Body of pancreas (tissue), 4 donors: ENCODE measurements around the gene UST. TPM values are rescaled to one million over a fixed set of nuclear protein-coding genes. Genes with fewer than 3 reads are reported as not detected.
A peak's percentile ranks its signal among the peaks of the same experiment; 100 is the strongest.

Experiments
- ATAC-seq: fragments of 150-250 bp; one replicate; pipeline ENCODE4 v1.9.1; 2016
- DNase-seq, 4 donors: peaks; one replicate each; pipeline ENCODE4 v3.0.0-alpha.2; 2019
- H3K27ac ChIP-seq, 4 donors: fragments of 200-600 bp; sonication (generic); 1 replicate in 3 of 4; 2 replicates in 1 of 4; pipeline versions ENCODE4 v1.5.1 to v1.6.1; 2016 to 2019; ENCODE audit warnings: mild to moderate bottlenecking in 1 of 4, mixed read lengths in 1 of 4, moderate library complexity in 1 of 4
- H3K27me3 ChIP-seq, 2 donors: fragments of 200-600 bp; sonication (generic); one replicate each; pipeline ENCODE4 v1.6.0; 2016; ENCODE audit warnings: mild to moderate bottlenecking in 1 of 2
- H3K36me3 ChIP-seq, 2 donors: fragments of 200-600 bp; sonication (generic); replicated peaks in 1 of 2; 2 replicates each; pipeline ENCODE4 v1.5.1; 2016; ENCODE audit warnings: low read depth in 2 of 2; ENCODE audit not compliant: insufficient read depth in 1 of 2
- H3K4me1 ChIP-seq: fragments of 200-600 bp; sonication (generic); one replicate; pipeline ENCODE4 v1.6.0; 2016
- H3K4me3 ChIP-seq, 2 donors: fragments of 200-600 bp; sonication (generic); 1 replicate in 1 of 2; 2 replicates in 1 of 2; pipeline ENCODE4 v1.5.1; 2016 to 2019
- H3K9me3 ChIP-seq, 3 donors: fragments of 200-600 bp; sonication (generic); 1 replicate in 2 of 3; 2 replicates in 1 of 3; pipeline ENCODE4 v1.5.1; 2016
- CTCF ChIP-seq, 7 experiments: fragments of 450-650 bp in 4 of 7; fragments of 200-600 bp in 3 of 7; sonication (generic) in 3 of 7; IDR thresholded peaks; one replicate each; pipeline ENCODE4 v1.5.1; 2016 to 2019; ENCODE audit warnings: antibody characterized with exemption in 7 of 7
- POLR2A ChIP-seq, 3 donors: fragments of 450-650 bp; IDR thresholded peaks; one replicate each; pipeline ENCODE4 v1.6.1; 2016; ENCODE audit warnings: antibody characterized with exemption in 3 of 3, mild to moderate bottlenecking in 2 of 3
- WGBS, 2 donors: methylation state at CpG; one replicate each; pipeline ENCODE4 v1.1.5; 2017; 5-methylcytosine and 5-hydroxymethylcytosine counted together
- intact Hi-C: fragments of 100-400 bp; cut with DNase I; formaldehyde crosslinking; loops from one replicate; pipeline ENCODE4 v1.15.1; 2023
- total RNA-seq, 2 donors: library from RNA; depleted of rRNA; stranded (reverse); fragments of >200 nt; gene quantifications; one replicate each; pipeline ENCODE4 v1.1.0, GENCODE V29; 2016

Gene UST
- total RNA-seq, 2 donors from 2014 or later, result 11.4 to 28.3 TPM

- ATAC-seq (no peak), DNase-seq (no peak)
- peaks cover 9% of the 10 kb centered on the region for H3K4me1 ChIP-seq
- intact Hi-C loops, result no loop called here
- 89 to 94% methylated on average over 4 of the region's 4 CpGs for WGBS, 2 donors
- TF ChIP-seq POLR2A (IDR thresholded peaks at IDR 0.05), result no peak
- no peak for TF ChIP-seq CTCF (IDR thresholded peaks at IDR 0.05)
- no peaks in the 10 kb centered on the region for H3K9me3 ChIP-seq
- H3K36me3 ChIP-seq, result no peaks in the 10 kb centered on the region
- no peak overlapping the region for H3K27ac ChIP-seq
- H3K27me3 ChIP-seq, result no peaks in the 10 kb centered on the region
- no peak overlapping the region for H3K4me3 ChIP-seq
Measured at GRCh38 chr6:148968771-148969602, 222.2 kb downstream of the UST start.

GRCh38 chr6:148969603-148970061 lies 222.8 kb downstream of the UST start:
- intact Hi-C loops, result no loop called here
- Histone ChIP-seq H3K4me3 (no peak overlapping the region), H3K27ac (no peak overlapping the region), H3K4me1 (peaks cover 9% of the 10 kb centered on the region), H3K9me3 (no peaks in the 10 kb centered on the region), H3K36me3 (no peaks in the 10 kb centered on the region), H3K27me3 (no peaks in the 10 kb centered on the region)
- DNase-seq (peak in 1 of 4 donors; percentile 13), ATAC-seq (no peak)
- WGBS, 2 donors, result 88 to 94% methylated on average over 10 of the region's 10 CpGs
- TF ChIP-seq CTCF (IDR thresholded peaks at IDR 0.05), result no peak
- TF ChIP-seq POLR2A (IDR thresholded peaks at IDR 0.05), result no peak

- H3K9me3 ChIP-seq, result no peaks in the 10 kb centered on the region
- intact Hi-C loops, result no loop called here
- ATAC-seq (no peak), DNase-seq (no peak)
- H3K4me3 ChIP-seq, result no peak overlapping the region
- WGBS, 2 donors, result 81 to 86% methylated on average over 6 of the region's 6 CpGs
- no peaks in the 10 kb centered on the region for H3K36me3 ChIP-seq
- no peaks in the 10 kb centered on the region for H3K27me3 ChIP-seq
- TF ChIP-seq CTCF (IDR thresholded peaks at IDR 0.05) (no peak), POLR2A (IDR thresholded peaks at IDR 0.05) (no peak)
- H3K27ac ChIP-seq, result no peak overlapping the region
- H3K4me1 ChIP-seq, result peaks cover 9% of the 10 kb centered on the region
Measured at GRCh38 chr6:148971031-148971927, 224.4 kb downstream of the UST start.

- H3K27me3 ChIP-seq, result no peaks in the 10 kb centered on the region
- WGBS, 2 donors, result 16 to 22% methylated on average over 6 to 15 of the region's 15 CpGs
- no peaks in the 10 kb centered on the region for H3K9me3 ChIP-seq
- intact Hi-C loops, result no loop called here
- TF ChIP-seq CTCF (IDR thresholded peaks at IDR 0.05) (peak in 2 of 7 experiments; percentile 30 to 32), POLR2A (IDR thresholded peaks at IDR 0.05) (no peak)
- DNase-seq (peak; percentile 69 to 87 (median 81)), ATAC-seq (peak; percentile 85)
- H3K4me3 ChIP-seq, result no peak overlapping the region
- peaks cover 9% of the 10 kb centered on the region for H3K4me1 ChIP-seq
- H3K27ac ChIP-seq, result no peak overlapping the region
- H3K36me3 ChIP-seq, result no peaks in the 10 kb centered on the region
Measured at GRCh38 chr6:148972481-148972880, 225.7 kb downstream of the UST start.
